Osteoblast (primary cell): Measurements from ENCODE around the gene SYT10. TPM values are rescaled to one million over a fixed set of nuclear protein-coding genes. Genes with fewer than 3 reads are reported as not detected.
"Not testable (repeated sequence)": the region's sequence is repeated elsewhere in the genome, so short reads cannot be mapped to it uniquely, and the experiment has no call there.

Source experiments
- DNase-seq: peaks from one replicate; pipeline ENCODE4 v3.0.0; 2011; ENCODE audit warnings: low spot score, mixed read lengths; ENCODE audit not compliant: insufficient read length; ENCODE audit errors: missing footprints
- H2AFZ ChIP-seq: 2 replicates; pipeline ENCODE4 v1.6.0; 2011; ENCODE audit warnings: mild to moderate bottlenecking, low read length
- H3K27ac ChIP-seq: 2 replicates; pipeline ENCODE4 v1.5.1; 2011; ENCODE audit warnings: mild to moderate bottlenecking, low read depth, low read length, moderate library complexity
- H3K27me3 ChIP-seq: 2 replicates; pipeline ENCODE4 v1.6.0; 2012; ENCODE audit warnings: mild to moderate bottlenecking, control low read depth, inconsistent platforms, low read length, moderate library complexity; ENCODE audit not compliant: insufficient read depth
- H3K36me3 ChIP-seq: 2 replicates; pipeline ENCODE4 v1.5.1; 2011; ENCODE audit warnings: mild to moderate bottlenecking, low read length, control low read depth, moderate library complexity; ENCODE audit not compliant: insufficient read depth
- H3K4me1 ChIP-seq: 2 replicates; pipeline ENCODE4 v1.5.1; 2011; ENCODE audit warnings: mild to moderate bottlenecking, low read length, control low read depth, moderate library complexity; ENCODE audit not compliant: insufficient read depth
- H3K4me2 ChIP-seq: 2 replicates; pipeline ENCODE4 v1.6.0; 2011; ENCODE audit warnings: mild to moderate bottlenecking, low read length; ENCODE audit not compliant: insufficient read depth
- H3K4me3 ChIP-seq: fragments of 200-600 bp; sonication (generic); 3 replicates; pipeline ENCODE4 v1.5.1; 2012; ENCODE audit warnings: mild to moderate bottlenecking, low read length, inconsistent platforms; ENCODE audit not compliant: insufficient read depth
- H3K79me2 ChIP-seq: 2 replicates; pipeline ENCODE4 v1.6.0; 2012; ENCODE audit warnings: mild to moderate bottlenecking, low read length, control low read depth, inconsistent platforms; ENCODE audit not compliant: insufficient read depth
- H3K9me3 ChIP-seq: 2 replicates; pipeline ENCODE4 v1.5.1; 2011; ENCODE audit warnings: low read depth, low read length, control low read depth
- H4K20me1 ChIP-seq: 2 replicates; pipeline ENCODE4 v1.6.0; 2012; ENCODE audit warnings: mild to moderate bottlenecking, low read length, control low read depth; ENCODE audit not compliant: insufficient read depth
- total RNA-seq: library from RNA; depleted of rRNA; stranded (reverse); fragments of >200 nt; gene quantifications from 2 replicates; pipeline ENCODE4 v1.2.3, GENCODE V29; 2012
- TF ChIP-seq, protein P1 (sequence below): IDR thresholded peaks from 2 replicates; pipeline ENCODE4 v1.5.1; 2011; ENCODE audit warnings: mild to moderate bottlenecking, low read depth, low read length, moderate library complexity; ENCODE audit errors: extremely low read depth

Gene SYT10
- total RNA-seq, 1 donor = not detected

DNA sequence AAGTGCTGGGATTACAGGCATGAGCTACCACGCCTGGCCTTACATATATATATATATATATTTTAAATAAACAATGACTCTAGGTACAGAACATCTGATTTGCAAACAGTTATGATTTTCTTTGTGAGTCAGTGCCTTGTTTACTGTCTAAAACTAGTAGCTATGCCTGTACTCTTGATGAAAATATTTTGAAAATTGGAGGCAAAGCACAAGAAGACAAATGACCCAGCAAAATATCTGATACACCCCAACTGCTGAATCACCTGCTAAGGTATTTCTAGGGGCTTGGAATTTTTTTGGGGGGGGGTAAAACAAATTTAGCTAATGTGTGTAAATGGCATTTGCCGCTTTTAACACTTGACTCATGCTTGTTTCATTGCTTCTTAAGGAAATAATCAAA lies 69.3 kb downstream of the SYT10 start:
- Histone ChIP-seq H3K4me2 (no peak overlapping the region), H3K36me3 (no peaks in the 10 kb centered on the region), H4K20me1 (no peaks in the 10 kb centered on the region), H2AFZ (no peak overlapping the region), H3K27ac (no peak overlapping the region), H3K4me1 (no peaks in the 10 kb centered on the region), H3K27me3 (no peaks in the 10 kb centered on the region), H3K79me2 (no peaks in the 10 kb centered on the region), H3K9me3 (no peaks in the 10 kb centered on the region), H3K4me3 (no peak overlapping the region)
- no peak for DNase-seq
- TF ChIP-seq, protein P1, sequence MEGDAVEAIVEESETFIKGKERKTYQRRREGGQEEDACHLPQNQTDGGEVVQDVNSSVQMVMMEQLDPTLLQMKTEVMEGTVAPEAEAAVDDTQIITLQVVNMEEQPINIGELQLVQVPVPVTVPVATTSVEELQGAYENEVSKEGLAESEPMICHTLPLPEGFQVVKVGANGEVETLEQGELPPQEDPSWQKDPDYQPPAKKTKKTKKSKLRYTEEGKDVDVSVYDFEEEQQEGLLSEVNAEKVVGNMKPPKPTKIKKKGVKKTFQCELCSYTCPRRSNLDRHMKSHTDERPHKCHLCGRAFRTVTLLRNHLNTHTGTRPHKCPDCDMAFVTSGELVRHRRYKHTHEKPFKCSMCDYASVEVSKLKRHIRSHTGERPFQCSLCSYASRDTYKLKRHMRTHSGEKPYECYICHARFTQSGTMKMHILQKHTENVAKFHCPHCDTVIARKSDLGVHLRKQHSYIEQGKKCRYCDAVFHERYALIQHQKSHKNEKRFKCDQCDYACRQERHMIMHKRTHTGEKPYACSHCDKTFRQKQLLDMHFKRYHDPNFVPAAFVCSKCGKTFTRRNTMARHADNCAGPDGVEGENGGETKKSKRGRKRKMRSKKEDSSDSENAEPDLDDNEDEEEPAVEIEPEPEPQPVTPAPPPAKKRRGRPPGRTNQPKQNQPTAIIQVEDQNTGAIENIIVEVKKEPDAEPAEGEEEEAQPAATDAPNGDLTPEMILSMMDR = no peak

DNA sequence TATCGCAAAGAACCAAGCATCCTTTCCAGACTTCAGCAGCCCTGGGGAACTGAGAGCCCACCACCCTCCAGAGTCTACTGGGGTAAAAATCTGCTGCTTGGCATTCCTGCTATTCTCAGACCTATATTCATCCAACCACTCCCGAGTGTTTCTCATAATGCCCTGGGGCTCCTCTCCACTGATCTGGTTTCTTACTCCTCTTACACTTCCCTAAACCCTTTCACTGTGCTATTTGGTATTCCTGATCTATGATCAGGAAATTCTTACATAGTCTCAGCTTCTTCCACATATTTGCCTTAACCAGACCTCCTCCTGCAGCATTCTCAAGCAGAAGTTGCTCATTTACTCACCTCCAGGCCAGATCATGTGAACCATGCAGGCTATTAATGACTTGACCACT lies 82.4 kb downstream of the SYT10 start:
- no peaks in the 10 kb centered on the region for H4K20me1 ChIP-seq
- H3K4me1 ChIP-seq = no peaks in the 10 kb centered on the region
- no peaks in the 10 kb centered on the region for H3K27me3 ChIP-seq
- H3K9me3 ChIP-seq = no peaks in the 10 kb centered on the region
- TF ChIP-seq, protein P1 = no peak
- H2AFZ ChIP-seq = no peak overlapping the region
- H3K27ac ChIP-seq = no peak overlapping the region
- H3K36me3 ChIP-seq = no peaks in the 10 kb centered on the region
- H3K79me2 ChIP-seq = no peaks in the 10 kb centered on the region
- DNase-seq = no peak
- no peak overlapping the region for H3K4me3 ChIP-seq
- no peak overlapping the region for H3K4me2 ChIP-seq

DNA sequence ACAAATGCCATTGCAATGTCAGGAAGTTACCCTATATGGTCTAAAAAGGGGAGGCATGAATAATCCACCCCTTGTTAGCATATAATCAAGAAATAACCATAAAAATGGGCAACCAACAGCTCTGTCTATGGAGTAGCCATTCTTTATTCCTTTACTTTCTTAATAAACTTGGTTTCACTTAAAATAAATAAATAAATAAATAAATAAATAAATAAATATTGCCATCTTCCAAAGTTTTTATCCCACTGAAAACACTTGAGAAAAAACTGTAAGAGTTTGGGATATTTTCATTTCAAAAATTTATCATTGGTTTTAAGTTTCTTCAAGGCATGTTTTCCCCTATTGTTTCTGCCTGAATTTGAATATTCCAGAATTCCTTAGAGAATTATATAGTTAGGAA lies 89.8 kb downstream of the SYT10 start:
- Histone ChIP-seq H3K4me1 (no peaks in the 10 kb centered on the region), H3K9me3 (peaks cover 3% of the 10 kb centered on the region), H3K27me3 (no peaks in the 10 kb centered on the region), H3K27ac (no peak overlapping the region), H3K4me3 (no peak overlapping the region), H3K4me2 (no peak overlapping the region), H3K36me3 (no peaks in the 10 kb centered on the region), H2AFZ (no peak overlapping the region), H3K79me2 (no peaks in the 10 kb centered on the region), H4K20me1 (no peaks in the 10 kb centered on the region)
- DNase-seq = no peak
- TF ChIP-seq, protein P1 = no peak

DNA sequence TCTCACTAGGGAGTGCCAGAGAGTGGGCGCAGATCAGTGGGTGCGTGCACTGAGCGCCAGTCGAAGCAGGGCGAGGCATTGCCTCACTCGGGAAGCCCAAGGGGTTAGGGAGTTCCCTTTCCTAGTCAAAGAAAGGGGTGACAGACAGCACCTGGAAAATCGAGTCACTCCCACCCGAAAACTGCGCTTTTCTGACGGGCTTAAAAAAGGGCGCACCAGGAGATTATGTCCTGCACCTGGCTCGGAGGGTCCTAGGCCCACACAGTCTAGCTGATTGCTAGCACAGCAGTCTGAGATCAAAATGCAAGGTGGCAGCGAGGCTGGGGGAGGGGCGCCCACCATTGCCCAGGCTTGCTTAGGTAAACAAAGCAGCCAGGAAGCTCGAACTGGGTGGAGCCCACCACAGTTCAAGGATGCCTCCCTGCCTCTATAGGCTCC lies 107.6 kb downstream of the SYT10 start:
- H3K4me3 ChIP-seq, H3K27ac ChIP-seq, H3K27me3 ChIP-seq, H3K9me3 ChIP-seq, DNase-seq, H3K79me2 ChIP-seq, H2AFZ ChIP-seq, H3K36me3 ChIP-seq, H3K4me1 ChIP-seq, H3K4me2 ChIP-seq, H4K20me1 ChIP-seq: not testable (repeated sequence)
